Measurements from ENCODE around the gene NLRP9.

NLRP9 gene

DNA sequence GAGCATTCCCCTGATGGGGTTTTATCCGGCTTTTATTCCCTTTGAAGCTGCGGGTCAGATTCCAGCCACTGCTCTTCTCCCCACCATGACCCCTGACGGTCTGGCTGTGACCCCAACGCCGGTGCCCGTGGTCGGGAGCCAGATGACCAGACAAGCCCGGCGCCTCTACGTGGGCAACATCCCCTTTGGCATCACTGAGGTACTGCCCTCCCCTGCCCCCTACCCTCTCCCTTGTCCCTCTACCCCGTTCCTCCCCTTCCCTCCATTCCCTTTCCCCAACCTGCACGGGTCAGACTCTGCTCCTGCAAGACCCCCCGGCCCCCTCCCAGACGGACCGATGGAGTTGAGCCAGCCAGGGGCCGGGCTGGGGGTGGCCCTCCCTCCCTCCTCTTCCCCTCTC, 77.2 kb downstream of the NLRP9 start:
- DNase-seq (ENCODE audit: low read depth in 2 of 2) = no peak
- TF ChIP-seq, protein P1, sequence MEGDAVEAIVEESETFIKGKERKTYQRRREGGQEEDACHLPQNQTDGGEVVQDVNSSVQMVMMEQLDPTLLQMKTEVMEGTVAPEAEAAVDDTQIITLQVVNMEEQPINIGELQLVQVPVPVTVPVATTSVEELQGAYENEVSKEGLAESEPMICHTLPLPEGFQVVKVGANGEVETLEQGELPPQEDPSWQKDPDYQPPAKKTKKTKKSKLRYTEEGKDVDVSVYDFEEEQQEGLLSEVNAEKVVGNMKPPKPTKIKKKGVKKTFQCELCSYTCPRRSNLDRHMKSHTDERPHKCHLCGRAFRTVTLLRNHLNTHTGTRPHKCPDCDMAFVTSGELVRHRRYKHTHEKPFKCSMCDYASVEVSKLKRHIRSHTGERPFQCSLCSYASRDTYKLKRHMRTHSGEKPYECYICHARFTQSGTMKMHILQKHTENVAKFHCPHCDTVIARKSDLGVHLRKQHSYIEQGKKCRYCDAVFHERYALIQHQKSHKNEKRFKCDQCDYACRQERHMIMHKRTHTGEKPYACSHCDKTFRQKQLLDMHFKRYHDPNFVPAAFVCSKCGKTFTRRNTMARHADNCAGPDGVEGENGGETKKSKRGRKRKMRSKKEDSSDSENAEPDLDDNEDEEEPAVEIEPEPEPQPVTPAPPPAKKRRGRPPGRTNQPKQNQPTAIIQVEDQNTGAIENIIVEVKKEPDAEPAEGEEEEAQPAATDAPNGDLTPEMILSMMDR (IDR thresholded peaks at IDR 0.05; ENCODE audit: low read depth, low read length) = no peak
- H3K4me3 ChIP-seq (replicated peaks in 1 of 2; ENCODE audit: low read depth in 2 of 2, low read length in 2 of 2) = no peak overlapping the region

GRCh38 chr19:55660404-55660803, 77.8 kb downstream of the NLRP9 start:
- no peak overlapping the region for H3K4me3 ChIP-seq (replicated peaks in 1 of 2; ENCODE audit: low read depth in 2 of 2, low read length in 2 of 2)
- no peak for DNase-seq (ENCODE audit: low read depth in 2 of 2)
- TF ChIP-seq, protein P1 (IDR thresholded peaks at IDR 0.05; ENCODE audit: low read depth, low read length) = no peak

DNA sequence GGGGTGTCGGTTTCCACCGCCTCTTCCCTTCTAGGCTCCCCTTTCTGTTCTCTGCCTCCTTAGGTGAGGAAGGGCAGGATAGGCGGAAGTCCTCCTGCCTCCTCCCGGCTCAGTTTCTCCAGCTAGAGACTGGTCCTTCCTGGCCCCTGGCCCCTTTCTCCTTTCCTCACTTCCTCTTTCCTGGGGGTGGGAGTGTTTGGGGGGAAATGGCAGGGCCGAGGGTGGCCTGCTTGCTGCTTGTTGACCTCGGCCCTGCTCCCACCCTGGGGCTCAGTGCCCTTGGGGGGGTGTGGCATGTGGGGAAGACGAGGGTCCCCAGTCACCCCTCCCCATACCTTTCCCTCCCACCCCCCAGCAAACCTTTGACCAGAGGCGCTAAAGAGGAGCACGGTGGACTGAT, 78.4 kb downstream of the NLRP9 start:
- TF ChIP-seq, protein P1 (IDR thresholded peaks at IDR 0.05; ENCODE audit: low read depth, low read length) = no peak
- no peak overlapping the region for H3K4me3 ChIP-seq (replicated peaks in 1 of 2; ENCODE audit: low read depth in 2 of 2, low read length in 2 of 2)
- no peak for DNase-seq (ENCODE audit: low read depth in 2 of 2)

DNA sequence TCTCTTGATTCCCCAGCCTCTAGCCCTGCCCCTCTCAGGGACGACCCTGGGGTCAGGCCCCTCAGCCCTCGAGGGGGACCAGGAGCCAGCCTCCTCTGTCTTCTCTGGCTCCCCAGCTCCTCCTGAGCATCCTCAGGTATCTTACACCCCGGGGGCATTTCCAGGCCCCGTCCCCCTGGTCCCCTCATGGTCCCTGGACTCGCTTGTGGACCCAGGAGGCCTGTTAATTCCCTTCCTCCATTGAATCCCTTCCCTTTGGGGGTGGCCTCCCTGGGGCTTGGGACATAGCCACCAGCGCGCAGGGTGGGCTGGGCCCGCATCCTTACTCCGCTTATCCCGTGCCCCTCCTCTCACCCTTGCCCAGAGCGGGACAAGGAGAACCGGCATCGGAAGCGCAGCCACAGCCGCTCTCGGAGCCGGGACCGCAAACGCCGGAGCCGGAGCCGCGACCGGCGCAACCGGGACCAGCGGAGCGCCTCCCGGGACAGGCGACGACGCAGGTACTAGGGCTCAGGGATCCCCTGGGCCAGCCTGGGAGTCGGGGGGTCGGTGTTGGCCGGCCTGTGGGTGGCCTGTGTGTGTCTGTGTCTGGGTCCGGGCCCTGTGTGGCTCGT, 79.2 kb downstream of the NLRP9 start:
- TF ChIP-seq, protein P1 (IDR thresholded peaks at IDR 0.05; ENCODE audit: low read depth, low read length) = no peak
- no peak overlapping the region for H3K4me3 ChIP-seq (replicated peaks in 1 of 2; ENCODE audit: low read depth in 2 of 2, low read length in 2 of 2)
- no peak for DNase-seq (ENCODE audit: low read depth in 2 of 2)
